ENCODE data around the gene HSPA1A.

The HSPA1A gene

DNA sequence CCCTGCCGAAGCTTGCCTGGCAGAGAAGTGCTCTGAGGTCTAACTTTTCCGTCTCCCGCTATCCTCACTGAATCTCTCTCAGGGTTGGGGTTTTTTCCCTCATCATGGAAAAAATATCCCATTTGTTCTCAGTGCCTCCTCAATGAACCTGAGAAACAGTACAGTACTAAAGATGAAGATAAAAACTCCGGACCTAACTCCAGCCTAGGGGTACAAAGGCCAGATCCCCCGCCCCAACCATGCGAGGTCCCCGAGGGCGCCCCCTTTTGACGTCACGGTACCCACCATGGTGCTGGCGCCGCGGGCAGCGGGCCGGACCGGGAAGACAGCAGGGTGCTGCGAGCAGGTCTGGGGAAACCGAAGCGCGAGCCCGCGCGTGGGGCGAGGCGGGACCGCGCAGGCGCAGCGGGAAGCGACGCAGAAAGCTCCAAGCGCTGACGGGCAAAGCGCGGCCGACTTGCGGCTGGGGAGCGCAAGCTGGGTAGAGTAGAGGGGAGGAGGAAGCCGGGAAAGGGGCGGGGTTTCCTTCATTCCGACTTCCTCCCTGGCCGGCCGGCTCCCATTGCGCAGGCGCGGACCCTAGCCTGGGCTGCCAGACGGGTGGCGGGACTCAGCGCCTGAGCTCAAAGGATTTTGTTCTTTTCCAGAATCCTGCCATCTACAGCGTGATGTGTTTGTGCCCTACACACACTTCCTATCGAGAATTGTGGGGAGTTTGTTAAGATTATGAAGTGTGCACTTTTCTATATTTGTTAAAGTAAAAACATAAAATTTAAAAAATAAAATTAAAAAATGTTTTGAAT, 8.7 kb upstream of the HSPA1A start, which contains the start of gene LSM2 (continued):
- TF ChIP-seq ZSCAN16 (tag by site-specific recombination; IDR thresholded peaks at IDR 0.05) (no peak), ZBTB7A (tag by site-specific recombination; IDR thresholded peaks at IDR 0.05; ENCODE audit: low read depth) (0 out of 2 replicates have a peak, but pooled peaks have one; percentile 23), ZNF112 (tag by site-specific recombination; IDR thresholded peaks at IDR 0.05) (no peak), ZNF2 (tag by site-specific recombination; IDR thresholded peaks at IDR 0.05) (peak; percentile 45; the same call in 1 of the 2 replicates), GLIS2 (tag by site-specific recombination; IDR thresholded peaks at IDR 0.05) (peak; percentile 93), ZNF350 (tag by site-specific recombination; IDR thresholded peaks at IDR 0.05) (no peak), ZNF561 (tag by site-specific recombination; IDR thresholded peaks at IDR 0.05; ENCODE audit: borderline replicate concordance) (peak; percentile 78), ZNF501 (tag by site-specific recombination; IDR thresholded peaks at IDR 0.05) (peak; percentile 89; the same call in 1 of the 2 replicates), ZNF214 (tag by site-specific recombination; IDR thresholded peaks at IDR 0.05; ENCODE audit: borderline replicate concordance) (no peak), ZNF10 (tag by site-specific recombination; IDR thresholded peaks at IDR 0.05) (no peak), ZBTB26 (tag by site-specific recombination; optimal IDR thresholded peaks at IDR 0.05) (peak; percentile 99), YY2 (tag by site-specific recombination; IDR thresholded peaks at IDR 0.05) (no peak), ZNF280C (tag by site-specific recombination; IDR thresholded peaks at IDR 0.05) (no peak), ZBTB17 (tag by site-specific recombination; IDR thresholded peaks at IDR 0.05) (peak; percentile 83), KLF16 (tag by site-specific recombination; IDR thresholded peaks at IDR 0.05) (0 out of 2 replicates have a peak, but pooled peaks have one; percentile 32), ZNF660 (tag by site-specific recombination; IDR thresholded peaks at IDR 0.05) (peak; percentile 45), ZNF548 (tag by site-specific recombination; IDR thresholded peaks at IDR 0.05) (no peak), ZNF488 (tag by site-specific recombination; IDR thresholded peaks at IDR 0.05) (no peak), YY1 (tag by site-specific recombination; IDR thresholded peaks at IDR 0.05) (peak; percentile 70; the same call in 1 of the 2 replicates), ZNF292 (tag by site-specific recombination; IDR thresholded peaks at IDR 0.05; ENCODE audit: borderline replicate concordance, low read depth) (no peak), PATZ1 (tag by site-specific recombination; IDR thresholded peaks at IDR 0.05) (peak; percentile 81), ZNF404 (tag by site-specific recombination; IDR thresholded peaks at IDR 0.05) (no peak), ZFP3 (tag by site-specific recombination; IDR thresholded peaks at IDR 0.05; ENCODE audit: low read depth) (no peak)
- TF ChIP-seq, protein P1, sequence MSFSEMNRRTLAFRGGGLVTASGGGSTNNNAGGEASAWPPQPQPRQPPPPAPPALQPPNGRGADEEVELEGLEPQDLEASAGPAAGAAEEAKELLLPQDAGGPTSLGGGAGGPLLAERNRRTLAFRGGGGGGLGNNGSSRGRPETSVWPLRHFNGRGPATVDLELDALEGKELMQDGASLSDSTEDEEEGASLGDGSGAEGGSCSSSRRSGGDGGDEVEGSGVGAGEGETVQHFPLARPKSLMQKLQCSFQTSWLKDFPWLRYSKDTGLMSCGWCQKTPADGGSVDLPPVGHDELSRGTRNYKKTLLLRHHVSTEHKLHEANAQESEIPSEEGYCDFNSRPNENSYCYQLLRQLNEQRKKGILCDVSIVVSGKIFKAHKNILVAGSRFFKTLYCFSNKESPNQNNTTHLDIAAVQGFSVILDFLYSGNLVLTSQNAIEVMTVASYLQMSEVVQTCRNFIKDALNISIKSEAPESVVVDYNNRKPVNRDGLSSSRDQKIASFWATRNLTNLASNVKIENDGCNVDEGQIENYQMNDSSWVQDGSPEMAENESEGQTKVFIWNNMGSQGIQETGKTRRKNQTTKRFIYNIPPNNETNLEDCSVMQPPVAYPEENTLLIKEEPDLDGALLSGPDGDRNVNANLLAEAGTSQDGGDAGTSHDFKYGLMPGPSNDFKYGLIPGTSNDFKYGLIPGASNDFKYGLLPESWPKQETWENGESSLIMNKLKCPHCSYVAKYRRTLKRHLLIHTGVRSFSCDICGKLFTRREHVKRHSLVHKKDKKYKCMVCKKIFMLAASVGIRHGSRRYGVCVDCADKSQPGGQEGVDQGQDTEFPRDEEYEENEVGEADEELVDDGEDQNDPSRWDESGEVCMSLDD (tag by site-specific recombination; IDR thresholded peaks at IDR 0.05) = peak; percentile 78; the same call in 1 of the 2 replicates
- TF ChIP-seq, protein P2, sequence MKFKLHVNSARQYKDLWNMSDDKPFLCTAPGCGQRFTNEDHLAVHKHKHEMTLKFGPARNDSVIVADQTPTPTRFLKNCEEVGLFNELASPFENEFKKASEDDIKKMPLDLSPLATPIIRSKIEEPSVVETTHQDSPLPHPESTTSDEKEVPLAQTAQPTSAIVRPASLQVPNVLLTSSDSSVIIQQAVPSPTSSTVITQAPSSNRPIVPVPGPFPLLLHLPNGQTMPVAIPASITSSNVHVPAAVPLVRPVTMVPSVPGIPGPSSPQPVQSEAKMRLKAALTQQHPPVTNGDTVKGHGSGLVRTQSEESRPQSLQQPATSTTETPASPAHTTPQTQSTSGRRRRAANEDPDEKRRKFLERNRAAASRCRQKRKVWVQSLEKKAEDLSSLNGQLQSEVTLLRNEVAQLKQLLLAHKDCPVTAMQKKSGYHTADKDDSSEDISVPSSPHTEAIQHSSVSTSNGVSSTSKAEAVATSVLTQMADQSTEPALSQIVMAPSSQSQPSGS (tag by site-specific recombination; IDR thresholded peaks at IDR 0.05; ENCODE audit: low read depth) = 0 out of 2 replicates have a peak, but pooled peaks have one; percentile 7
- TF ChIP-seq, protein P3, sequence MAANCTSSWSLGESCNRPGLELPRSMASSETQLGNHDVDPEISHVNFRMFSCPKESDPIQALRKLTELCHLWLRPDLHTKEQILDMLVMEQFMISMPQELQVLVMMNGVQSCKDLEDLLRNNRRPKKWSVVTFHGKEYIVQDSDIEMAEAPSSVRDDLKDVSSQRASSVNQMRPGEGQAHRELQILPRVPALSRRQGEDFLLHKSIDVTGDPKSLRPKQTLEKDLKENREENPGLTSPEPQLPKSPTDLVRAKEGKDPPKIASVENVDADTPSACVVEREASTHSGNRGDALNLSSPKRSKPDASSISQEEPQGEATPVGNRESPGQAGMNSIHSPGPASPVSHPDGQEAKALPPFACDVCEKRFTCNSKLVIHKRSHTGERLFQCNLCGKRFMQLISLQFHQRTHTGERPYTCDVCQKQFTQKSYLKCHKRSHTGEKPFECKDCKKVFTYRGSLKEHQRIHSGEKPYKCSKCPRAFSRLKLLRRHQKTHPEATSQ (tag by site-specific recombination; IDR thresholded peaks at IDR 0.05) = no peak

Data from HEK293 (cell line).